Calu3 (cell line): ENCODE results near the gene RAB15. TPM values are rescaled to one million over a fixed set of nuclear protein-coding genes. Genes with fewer than 3 reads are reported as not detected.

ENCODE experiments used
- BruUV-seq: library from RNA; stranded (reverse); fragments of 400-500 nt; replicated peaks from 2 replicates; lab custom pipeline; 2021; lab: Mats Ljungman, UMichigan
- CTCF ChIA-PET: fragments of 300-600 bp; sonication (Branson Sonifier 250); formaldehyde crosslinking; loops from one replicate; lab custom pipeline; 2022; ENCODE audit warnings: antibody characterized with exemption; lab: Charles Lee
- DNase-seq: peaks from one replicate; pipeline ENCODE4 v3.0.0; 2022
- H3K27ac Mint-ChIP-seq: one replicate; pipeline ENCODE4 v1.8.0; 2022; ENCODE audit warnings: mixed read lengths; ENCODE audit not compliant: unreplicated experiment
- H3K27me3 Mint-ChIP-seq: one replicate; pipeline ENCODE4 v1.8.0; 2022; ENCODE audit warnings: mixed read lengths; ENCODE audit not compliant: unreplicated experiment
- H3K36me3 Mint-ChIP-seq: one replicate; pipeline ENCODE4 v1.8.0; 2022; ENCODE audit warnings: mild to moderate bottlenecking, moderate library complexity, mixed read lengths; ENCODE audit not compliant: insufficient read depth, unreplicated experiment
- H3K4me1 Mint-ChIP-seq: one replicate; pipeline ENCODE4 v1.8.0; 2022; ENCODE audit warnings: mild to moderate bottlenecking, low read depth, mixed read lengths; ENCODE audit not compliant: unreplicated experiment
- H3K4me3 Mint-ChIP-seq: one replicate; pipeline ENCODE4 v1.8.0; 2022; ENCODE audit warnings: mild to moderate bottlenecking, low read depth, moderate library complexity, mixed read lengths; ENCODE audit not compliant: unreplicated experiment
- H3K9me3 Mint-ChIP-seq: one replicate; pipeline ENCODE4 v1.8.0; 2022; ENCODE audit warnings: low read depth, mixed read lengths; ENCODE audit not compliant: unreplicated experiment
- intact Hi-C: fragments of 100-400 bp; cut with micrococcal nuclease; formaldehyde crosslinking; loops from one replicate; pipeline ENCODE4 v1.10.0; 2022; ENCODE audit not compliant: unreplicated experiment
- total RNA-seq: library from RNA; stranded (reverse); gene quantifications from 2 replicates; pipeline ENCODE4 v1.2.3, GENCODE V29; 2022
- TF ChIP-seq, protein P1 (sequence below): fragments of 200-600 bp; IDR thresholded peaks from one replicate; pipeline ENCODE4 v1.8.0; 2022; ENCODE audit warnings: antibody characterized with exemption; ENCODE audit not compliant: unreplicated experiment

RAB15 gene
- total RNA-seq, 1 experiment from 2014 or later = 22.8 TPM

- H3K36me3 Mint-ChIP-seq = peaks cover 60% of the 10 kb centered on the region
- peak overlapping the region; percentile 76 for H3K4me3 Mint-ChIP-seq
- H3K9me3 Mint-ChIP-seq = no peaks in the 10 kb centered on the region
- no peaks in the 10 kb centered on the region for H3K27me3 Mint-ChIP-seq
- no TSS peak for BruUV-seq
- CTCF ChIA-PET = no interaction called here
- TF ChIP-seq, protein P1, sequence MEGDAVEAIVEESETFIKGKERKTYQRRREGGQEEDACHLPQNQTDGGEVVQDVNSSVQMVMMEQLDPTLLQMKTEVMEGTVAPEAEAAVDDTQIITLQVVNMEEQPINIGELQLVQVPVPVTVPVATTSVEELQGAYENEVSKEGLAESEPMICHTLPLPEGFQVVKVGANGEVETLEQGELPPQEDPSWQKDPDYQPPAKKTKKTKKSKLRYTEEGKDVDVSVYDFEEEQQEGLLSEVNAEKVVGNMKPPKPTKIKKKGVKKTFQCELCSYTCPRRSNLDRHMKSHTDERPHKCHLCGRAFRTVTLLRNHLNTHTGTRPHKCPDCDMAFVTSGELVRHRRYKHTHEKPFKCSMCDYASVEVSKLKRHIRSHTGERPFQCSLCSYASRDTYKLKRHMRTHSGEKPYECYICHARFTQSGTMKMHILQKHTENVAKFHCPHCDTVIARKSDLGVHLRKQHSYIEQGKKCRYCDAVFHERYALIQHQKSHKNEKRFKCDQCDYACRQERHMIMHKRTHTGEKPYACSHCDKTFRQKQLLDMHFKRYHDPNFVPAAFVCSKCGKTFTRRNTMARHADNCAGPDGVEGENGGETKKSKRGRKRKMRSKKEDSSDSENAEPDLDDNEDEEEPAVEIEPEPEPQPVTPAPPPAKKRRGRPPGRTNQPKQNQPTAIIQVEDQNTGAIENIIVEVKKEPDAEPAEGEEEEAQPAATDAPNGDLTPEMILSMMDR = no peak
- DNase-seq = no peak
- H3K27ac Mint-ChIP-seq = peak overlapping the region; percentile 92
- H3K4me1 Mint-ChIP-seq = peaks cover 51% of the 10 kb centered on the region
- intact Hi-C loops = no loop called here
Measured at GRCh38 chr14:64937171-64937820, 34.8 kb downstream of the RAB15 start.

- no TSS peak for BruUV-seq
- Mint-ChIP-seq H3K4me3 (no peak overlapping the region), H3K9me3 (no peaks in the 10 kb centered on the region), H3K27me3 (no peaks in the 10 kb centered on the region), H3K4me1 (peaks cover 43% of the 10 kb centered on the region), H3K36me3 (peaks cover 42% of the 10 kb centered on the region), H3K27ac (no peak overlapping the region)
- TF ChIP-seq, protein P1 = no peak
- no peak for DNase-seq
- intact Hi-C loops = no loop called here
- CTCF ChIA-PET = no interaction called here
Measured at GRCh38 chr14:64935508-64935907, 36.6 kb downstream of the RAB15 start.

DNA sequence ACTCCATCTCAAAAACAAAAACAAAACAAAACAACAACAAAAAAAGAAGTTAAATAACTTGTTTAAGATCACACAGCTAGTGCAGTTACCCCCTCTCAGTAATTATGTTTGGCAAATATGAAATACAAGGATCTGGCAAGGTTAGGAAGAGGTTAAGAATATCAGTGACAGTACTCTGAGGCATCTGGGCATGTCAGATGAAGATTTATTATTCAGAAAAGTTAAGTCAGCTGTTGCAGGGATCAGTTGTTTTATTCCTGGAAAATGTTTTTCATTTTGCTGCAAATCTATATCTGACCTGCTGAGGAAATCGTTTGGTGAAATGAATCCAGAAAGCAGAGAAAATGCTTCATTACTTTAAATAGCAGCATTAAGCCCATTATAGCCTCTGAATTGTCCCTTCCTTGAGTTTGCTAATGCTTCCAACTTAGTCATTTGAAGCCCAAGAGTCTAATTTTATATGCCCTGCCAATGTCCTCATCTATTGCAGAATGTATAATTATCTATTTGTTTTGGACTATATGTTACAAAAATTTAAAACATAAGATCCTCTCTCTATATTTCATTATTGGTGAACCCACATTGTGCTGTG, 37.7 kb downstream of the RAB15 start:
- intact Hi-C loops = no loop called here
- Mint-ChIP-seq H3K9me3 (no peaks in the 10 kb centered on the region), H3K27ac (no peak overlapping the region), H3K27me3 (no peaks in the 10 kb centered on the region), H3K4me3 (no peak overlapping the region), H3K4me1 (peaks cover 32% of the 10 kb centered on the region), H3K36me3 (peaks cover 32% of the 10 kb centered on the region)
- CTCF ChIA-PET = no interaction called here
- TF ChIP-seq, protein P1 = no peak
- no peak for DNase-seq
- no TSS peak for BruUV-seq

DNA sequence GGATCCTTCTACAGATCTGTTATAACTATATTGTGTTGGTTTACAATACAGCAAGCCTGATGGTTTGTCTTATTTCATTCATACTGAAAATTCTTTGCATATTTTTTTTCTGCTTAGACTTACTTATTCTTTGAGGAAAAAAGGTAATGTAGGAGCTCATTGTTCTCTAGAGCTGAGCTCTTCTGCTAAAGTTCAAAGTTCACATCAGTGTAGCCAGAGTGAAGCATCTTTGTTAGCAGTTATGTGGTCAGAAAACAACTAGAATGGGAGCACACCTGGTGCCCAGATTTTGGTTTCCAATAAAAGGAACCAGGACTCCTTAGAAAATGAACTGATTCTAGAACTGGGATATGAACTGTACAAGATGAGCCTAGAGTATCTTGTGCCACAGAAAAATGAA, 39.9 kb downstream of the RAB15 start:
- intact Hi-C loops = no loop called here
- Mint-ChIP-seq H3K4me1 (peaks cover 10% of the 10 kb centered on the region), H3K27me3 (no peaks in the 10 kb centered on the region), H3K9me3 (no peaks in the 10 kb centered on the region), H3K27ac (no peak overlapping the region), H3K4me3 (no peak overlapping the region), H3K36me3 (peaks cover 10% of the 10 kb centered on the region)
- TF ChIP-seq, protein P1 = no peak
- no TSS peak for BruUV-seq
- CTCF ChIA-PET = no interaction called here
- no peak for DNase-seq
